Right lung (tissue), 5 donors: ENCODE data around the gene HERC3. TPM values are rescaled to one million over a fixed set of nuclear protein-coding genes. Genes with fewer than 3 reads are reported as not detected.

Experiments
- DNase-seq, 2 donors: peaks; one replicate each; pipeline ENCODE4 v3.0.0-alpha.2; 2013
- polyA plus RNA-seq, 5 donors: library from polyadenylated mRNA; unstranded; fragments of 120-200 nt; gene quantifications; one replicate each; pipeline versions ENCODE4 v1.2.1 to v1.2.3, GENCODE V29; 2013; ENCODE audit warnings: inconsistent platforms in 1 of 5, low replicate concordance in 1 of 5; ENCODE audit not compliant: insufficient read length in 5 of 5, insufficient read depth in 1 of 5

HERC3 gene
- polyA plus RNA-seq, 5 donors = 13.9 to 22.7 (median 19.1) TPM

DNA sequence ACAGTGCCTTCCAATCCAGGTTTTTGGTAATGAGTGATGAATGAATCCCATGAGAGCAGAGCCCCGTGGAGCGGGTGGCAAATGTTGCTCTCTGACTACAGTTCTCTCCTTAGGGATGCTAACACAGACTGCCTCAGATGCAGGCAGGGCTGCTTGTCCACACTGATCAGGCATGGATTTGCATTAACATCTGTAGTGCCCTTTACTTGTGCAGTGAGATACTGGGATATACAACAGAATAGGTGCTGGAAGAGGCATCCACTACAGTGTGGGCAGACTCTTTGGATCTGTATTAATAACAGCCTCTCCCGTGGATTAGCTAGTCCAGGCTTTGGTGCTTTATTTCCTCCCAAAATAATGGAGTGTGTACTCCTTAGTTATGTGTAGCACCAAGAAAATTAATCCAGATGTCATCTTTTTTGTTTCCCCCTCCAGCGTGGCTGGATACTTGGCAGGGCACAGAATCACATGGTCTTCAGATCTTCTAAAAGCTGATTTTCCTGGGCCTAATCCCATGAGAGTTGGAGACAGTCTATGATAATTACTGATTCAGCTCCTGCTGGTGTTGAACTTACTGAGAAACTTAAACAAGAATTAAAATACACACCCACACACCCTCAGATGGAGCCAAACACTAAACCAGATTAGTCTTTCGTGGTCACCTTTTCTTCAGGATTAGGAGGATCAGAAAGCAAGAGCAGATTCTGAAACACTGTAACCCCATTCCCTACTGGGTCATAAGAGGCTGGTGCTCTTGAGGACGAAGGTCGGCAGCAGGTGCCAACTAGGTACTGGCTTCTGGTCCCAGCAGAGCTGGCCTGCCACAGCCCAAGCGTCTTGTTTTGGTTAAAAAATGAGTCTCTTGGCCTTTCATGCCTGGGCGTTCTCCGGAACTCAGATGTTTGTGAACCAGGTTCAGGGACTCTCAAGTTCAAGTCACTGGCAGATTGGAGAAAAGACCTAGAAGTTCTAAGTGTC lies 128.5 kb downstream of the HERC3 start:
- DNase-seq = no peak

DNA sequence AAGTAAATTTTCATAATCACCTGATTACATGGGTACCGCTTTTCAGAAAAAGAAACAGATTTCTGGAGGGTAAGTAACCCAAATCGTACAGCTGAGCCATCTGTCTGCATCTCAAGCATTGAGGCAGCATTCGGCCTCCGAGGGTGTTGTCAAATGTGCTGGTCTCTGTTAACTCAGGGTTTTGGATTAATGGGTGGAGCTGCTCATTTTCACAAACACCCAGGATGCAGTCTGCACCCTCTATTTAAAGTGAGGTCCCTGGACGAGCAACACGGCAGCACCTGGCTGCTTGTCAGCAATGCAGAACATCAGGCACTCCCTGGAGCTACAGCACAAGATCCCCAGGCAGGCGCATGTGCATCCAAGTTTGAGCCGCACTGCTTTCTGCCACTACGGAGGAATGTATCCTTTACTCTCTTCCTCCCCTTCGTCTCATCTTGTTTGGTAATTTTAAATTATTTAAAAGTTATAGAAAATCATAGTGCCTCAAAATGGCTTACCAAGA lies 130.0 kb downstream of the HERC3 start:
- no peak for DNase-seq

DNA sequence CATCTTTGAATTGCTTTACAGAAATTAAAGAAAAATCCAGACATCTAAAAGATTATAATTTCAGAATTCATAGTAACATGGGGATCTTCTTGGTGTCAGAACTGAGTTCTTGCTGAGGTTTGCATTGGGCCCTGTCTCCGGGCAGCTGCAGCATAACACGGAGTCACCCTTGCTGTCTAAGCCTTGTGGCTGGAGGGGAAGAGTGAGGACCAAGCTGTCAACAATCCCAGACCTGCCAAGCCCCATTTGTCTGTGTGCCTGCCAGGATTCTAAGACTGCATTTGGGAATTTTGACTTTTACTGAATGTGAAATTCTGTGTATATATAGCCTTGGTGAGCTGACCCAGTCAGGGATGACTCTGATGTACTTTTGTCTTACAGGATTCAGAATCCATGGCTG lies 130.5 kb downstream of the HERC3 start:
- DNase-seq = peak in 1 of 2 donors; percentile 56

DNA sequence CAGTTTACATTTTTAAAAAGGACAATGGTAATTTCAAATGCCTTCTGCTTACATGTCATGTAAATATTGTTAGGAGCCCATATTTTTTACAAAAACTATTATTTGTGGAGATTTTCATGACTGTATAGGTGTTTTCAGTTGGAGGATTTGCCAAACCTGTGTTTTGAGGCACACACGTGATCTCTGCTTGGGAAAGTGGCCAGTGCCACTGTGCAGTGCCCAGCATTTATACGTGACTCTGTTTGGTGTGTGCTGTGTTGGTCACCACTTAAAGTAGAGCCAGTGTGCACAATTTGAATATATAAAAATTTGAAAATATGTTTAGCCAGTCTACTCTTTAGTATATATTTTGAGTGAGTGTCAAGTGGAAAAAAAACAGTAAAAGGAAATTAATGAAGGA lies 132.1 kb downstream of the HERC3 start:
- no peak for DNase-seq

DNA sequence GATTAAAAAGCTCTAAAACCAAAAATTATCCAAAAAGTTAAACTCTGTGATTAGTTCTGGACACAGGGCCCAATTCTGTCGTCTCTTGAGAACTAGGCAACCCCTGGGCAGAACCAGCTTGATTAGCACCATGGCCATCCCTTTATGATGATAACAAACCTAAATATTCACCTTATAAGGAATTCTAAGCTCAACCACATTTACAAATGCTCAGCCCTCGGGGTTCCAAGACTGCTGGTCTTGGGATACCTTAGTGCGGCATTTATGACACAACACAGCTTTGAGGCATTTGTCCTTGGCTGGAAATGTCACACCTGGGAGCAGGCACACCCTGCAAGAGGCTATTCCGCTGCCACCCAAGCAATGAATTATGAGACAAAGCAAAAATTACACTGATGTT lies 132.9 kb downstream of the HERC3 start:
- no peak for DNase-seq

DNA sequence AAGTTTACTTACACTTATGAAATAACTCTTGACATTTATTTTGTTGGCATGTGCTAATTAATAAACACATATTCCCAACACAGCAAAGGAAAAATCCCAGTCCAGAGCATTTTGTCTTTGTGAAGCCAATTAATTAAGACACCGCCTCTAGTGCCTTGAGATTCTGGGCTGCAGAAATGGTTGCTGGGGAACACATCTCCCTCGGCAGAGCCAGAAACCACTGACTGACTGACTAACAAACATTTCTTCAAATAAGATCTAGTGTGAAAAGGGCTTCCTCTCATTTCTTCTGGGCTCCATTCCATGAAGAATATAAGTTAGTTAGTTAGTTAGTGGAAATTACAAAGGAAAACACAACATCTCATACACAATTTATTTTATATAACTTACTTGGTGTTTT lies 133.7 kb downstream of the HERC3 start:
- DNase-seq = no peak

DNA sequence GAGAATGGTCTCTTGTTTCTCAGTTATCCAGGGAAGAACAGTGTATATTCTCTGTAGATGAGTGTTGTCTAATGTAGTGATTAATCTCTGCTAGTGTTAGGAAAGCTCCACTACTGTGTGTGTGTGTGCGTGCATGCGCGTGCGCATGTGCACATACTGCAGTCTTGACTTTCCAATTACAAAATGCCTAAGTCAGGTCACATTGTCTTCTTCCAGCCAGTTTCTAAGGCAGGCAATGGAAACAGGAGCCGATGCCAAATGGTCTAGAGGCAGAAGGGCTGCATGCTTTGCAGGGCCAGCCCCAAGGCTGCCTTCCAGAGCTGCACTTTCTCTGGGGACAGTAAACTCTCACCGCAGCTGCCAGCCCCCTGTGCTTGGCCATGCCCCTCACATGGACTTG lies 135.9 kb downstream of the HERC3 start:
- DNase-seq = no peak

DNA sequence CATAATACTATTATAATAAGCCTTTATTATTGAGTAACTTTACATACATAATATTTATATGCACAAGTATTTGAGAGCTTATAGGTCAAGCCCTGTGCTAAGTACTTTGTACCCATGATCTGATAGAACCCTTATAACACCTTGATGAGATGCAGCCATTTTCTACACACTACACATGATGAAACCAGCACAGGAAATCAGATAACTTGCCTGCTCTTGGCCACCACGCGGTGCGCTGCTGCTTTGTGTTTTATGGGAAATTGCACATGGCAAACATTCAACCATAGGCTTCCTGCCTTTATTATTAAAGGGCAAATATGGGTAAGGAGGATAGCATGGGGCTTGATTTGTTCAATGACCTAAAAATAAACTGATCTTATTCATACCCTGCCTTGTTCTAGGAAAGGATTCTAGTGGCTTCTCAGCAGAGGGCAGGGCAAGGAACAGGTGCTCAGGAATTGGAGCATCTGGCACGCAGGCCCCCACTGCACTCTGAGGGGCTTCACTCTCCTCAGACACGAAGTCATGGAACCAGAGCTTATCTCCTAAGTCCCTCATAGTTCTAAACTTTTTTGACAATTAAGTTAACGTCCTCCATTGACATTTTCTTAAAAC lies 137.0 kb downstream of the HERC3 start:
- DNase-seq = no peak

DNA sequence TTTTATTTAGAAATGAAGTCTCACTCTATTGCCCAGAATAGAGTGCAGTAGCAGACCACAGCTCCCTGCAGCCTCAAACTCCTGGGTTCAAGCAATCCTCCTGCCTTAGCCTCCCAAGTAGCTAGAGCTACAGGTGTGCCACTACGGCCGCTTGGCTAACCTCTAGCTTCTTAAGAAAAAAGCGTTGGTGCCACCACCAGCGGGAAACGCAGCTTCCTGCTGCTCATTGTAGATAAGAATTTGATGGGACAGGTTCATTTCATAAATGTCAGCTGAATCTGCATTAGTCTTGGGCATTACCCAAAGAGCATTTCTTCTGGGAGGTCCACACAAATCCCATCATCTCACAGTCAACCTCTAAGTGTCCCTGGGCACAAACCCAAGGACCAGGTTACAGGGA lies 138.5 kb downstream of the HERC3 start:
- no peak for DNase-seq

DNA sequence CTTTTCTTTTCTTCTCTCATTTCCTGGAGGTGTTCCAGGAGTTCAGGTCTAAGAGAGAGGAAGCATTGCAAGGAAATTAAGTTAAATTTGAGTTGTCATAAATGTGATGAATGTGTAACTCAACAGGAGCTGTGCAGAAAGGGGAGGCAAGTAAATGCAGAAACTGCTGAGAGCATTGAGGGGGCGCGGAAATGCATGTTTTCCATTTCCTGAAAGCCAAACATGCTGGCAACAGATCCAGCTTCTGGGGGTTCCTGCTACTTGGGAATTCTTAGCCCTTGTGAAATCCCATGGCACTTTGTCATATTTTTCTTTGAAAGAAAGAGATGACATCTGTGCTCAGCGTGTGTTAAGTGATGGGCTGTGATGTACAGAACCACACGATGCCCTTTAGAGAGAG lies 139.1 kb downstream of the HERC3 start:
- DNase-seq = peak; percentile 32 to 46

DNA sequence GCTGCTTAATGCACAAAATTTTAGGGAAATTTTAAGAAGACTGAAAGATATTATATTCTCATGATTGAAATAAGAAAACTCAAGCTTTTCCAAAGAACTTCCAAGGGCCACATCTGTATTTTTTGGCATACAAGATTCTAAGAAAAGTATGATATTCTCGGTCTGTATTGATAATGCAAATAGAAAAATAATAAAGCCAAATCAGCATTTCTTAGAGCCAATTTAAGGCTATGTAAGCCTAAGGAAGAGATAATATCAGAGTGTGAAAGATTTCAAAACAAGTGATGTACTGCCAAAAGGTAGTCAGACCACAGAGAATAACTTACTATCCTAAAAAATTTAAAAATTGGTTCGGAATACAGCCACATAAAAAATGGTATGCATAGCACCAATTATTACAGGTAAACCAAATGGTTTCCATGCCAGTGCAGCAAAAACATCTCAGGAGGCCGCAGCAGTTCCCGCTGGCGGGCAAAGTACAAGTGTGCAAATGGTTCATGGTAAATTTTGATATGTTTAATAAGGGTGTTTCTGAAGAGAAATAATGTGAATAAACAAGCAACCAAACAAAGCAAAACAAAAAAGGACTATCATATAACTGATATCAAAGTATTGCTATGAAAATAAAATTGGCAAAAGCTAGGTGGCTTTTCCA lies 140.6 kb downstream of the HERC3 start:
- no peak for DNase-seq

DNA sequence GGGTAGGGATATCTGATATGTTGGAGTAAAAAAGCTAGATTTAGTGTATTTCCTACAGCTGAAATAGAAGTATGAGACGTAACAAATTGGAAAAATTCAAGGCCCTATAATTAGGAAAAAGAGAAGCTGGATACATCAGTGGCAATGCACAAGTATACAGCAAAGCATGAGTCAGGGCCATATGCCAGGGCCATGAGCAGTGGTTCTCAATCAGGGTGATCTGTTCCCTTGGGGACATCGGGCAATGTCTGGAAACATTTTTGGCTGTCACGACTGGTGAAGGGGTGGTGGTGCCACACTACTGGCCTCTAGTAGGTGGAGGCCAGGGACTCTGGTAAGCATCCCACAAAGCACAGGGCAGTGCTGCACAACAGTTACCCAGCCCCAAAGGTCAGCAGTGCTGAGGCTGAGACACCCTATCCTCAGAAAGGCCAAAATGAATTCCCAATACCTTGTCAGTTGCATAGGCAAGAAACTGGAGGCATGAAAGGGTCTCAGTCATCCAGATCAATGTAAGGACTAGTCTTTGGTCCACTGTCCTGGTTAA lies 142.2 kb downstream of the HERC3 start:
- DNase-seq = no peak

DNA sequence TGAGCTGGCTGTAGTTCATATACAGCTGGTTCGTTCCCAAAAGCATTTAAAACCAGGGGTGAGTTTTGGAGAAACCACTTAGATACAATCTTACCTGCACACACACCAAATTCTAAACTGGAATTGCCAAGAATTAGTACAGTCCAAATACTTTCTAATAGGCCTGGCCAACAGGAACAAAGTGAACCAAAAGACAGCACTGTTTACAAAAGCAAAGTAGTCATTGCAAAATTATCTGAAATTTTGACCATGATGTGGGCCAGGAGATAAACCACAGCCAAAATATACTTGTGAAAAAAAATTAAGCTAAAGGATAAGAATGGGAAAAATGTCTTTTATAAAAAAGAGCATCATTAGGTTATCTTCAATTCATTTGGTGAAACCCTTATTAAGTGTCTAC lies 143.3 kb downstream of the HERC3 start:
- DNase-seq = no peak

DNA sequence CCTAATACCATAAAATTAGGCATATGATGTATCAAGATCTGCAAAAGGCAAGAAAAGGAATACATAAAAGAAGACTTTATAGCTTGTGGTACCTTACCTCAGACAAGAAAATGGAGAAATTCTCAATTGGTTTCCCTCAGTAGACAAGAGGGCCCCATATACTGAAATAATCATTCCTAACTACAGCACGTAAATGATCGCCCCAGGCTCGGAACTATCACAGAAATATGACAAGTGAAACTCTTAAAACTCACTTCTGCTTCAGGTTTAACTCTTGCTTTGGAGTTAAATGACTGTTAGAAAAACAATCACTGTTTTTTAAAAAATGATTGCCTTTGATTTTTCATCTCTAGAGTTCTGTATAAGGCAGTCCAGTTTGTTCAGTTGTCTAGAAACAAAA lies 144.0 kb downstream of the HERC3 start:
- DNase-seq = no peak

DNA sequence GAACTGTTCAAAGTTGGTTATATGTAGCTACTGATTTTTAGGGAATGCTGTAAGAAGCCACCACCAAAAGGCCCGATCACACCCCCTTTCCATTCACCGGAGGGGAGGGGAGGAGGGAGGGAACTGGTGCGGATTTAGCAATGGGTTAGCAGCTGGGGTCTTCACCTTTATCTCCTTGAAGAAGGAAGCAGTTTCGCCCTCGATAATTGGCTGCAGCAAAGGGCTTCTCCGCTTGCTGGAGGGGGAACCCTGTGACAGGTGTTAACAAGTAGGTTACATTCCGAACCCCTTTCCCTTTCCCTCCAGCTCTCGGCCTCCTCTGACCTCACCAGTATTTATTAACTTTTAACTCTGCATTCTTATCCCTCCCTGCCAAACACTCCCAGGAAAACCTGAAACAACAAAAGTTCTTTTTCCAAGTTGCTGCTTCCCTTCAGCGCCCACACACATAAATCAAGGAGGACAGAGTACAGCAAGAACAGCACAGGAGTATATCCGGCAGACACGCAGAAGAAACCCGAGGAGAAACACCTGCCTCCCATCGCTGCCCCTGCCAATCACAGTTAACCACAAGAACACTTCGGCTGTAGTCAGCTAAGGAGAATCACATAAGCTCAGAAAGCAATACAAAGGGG lies 145.1 kb downstream of the HERC3 start:
- no peak for DNase-seq

DNA sequence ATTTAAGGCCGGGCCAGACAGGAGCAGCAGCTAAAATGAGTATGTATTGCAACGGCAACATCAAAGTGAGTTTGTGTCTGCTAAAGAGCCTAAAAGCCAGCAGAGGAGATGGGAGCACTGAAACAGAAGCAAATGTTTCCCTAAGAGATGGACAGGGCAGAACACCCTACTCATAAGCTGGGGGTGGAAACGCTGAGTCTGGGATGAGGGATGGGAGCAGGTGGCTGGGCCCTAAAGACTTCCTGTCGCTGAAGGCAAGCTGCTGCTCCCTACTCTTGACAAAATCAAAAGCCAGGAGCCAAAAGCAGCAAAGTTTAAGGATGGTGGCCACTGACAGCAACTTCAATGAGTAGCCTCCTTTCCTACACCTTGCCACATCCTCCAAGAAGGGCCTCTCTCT lies 145.9 kb downstream of the HERC3 start:
- DNase-seq = no peak

DNA sequence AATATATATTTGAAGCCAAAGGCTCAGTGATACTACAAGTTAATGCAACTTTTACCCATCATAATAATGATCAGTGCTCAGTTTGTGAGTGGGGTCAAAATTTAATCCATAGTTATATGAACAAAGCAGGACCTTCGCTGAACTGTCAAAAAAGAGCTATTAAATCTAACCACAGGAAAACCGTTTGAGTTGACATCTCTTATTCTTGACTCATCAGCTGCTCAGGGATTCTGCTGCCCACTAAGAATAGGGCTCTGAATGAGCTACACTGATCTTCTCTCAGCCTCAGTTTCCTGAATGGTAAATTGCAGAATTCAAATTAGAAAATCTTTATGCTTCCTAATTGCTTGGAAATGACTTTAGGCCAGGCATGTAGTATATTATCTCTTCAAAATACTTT lies 150.3 kb downstream of the HERC3 start:
- DNase-seq = no peak

DNA sequence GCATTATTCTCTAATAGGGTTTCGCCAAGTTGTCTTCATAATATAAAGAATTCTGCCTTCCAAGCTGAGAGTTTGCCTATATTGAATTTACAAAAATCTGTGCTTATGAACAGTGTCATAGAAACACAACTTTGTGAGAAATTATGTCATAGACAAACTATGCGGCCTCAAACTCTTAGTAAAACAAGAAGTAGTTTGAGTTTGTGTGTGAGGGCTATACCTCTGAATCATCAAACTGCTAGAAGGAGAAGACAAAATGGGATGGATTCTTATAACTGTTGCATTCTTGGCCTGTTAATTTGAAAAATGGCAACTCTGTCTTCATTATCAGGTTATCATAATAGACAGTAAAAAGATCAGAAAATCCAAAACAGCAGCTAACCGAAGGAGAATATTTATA lies 151.4 kb downstream of the HERC3 start:
- no peak for DNase-seq

DNA sequence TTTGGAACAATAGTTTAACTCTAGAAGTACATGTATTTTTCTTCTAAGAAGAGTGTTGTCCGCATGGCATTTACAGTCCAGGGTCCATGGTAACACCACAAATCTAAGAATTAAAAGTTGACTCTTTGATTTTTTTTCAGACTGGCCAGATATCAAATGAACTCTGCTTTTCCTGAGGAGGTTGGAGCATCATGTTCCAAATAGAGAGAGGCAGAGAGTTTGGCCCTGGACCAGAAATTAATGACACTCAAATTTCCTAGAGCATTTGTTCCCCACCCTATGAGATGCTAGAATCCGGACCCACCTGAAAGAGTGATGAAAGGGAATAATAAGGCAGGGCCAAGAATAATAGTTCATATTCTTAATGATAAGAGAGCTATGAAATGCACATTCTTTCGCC lies 152.3 kb downstream of the HERC3 start:
- no peak for DNase-seq

DNA sequence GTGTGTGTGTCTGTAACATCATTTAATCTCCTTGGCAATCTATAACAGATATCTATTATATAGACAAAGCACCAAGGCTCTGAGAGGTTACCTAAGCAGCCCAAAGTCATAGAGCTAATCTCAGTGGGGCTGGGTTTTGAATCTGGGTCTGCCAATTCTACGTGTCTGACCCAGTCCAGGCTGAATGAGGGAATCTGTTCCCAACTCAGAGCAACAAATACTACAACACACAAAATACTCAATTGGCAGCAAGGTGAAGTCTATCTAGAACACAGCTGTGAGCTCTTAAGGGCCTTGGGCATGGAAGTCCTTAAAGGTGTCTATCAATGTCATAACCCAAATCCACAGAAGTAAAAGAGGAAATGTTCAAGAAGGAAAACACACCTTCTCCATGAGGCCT lies 152.9 kb downstream of the HERC3 start:
- DNase-seq = no peak

DNA sequence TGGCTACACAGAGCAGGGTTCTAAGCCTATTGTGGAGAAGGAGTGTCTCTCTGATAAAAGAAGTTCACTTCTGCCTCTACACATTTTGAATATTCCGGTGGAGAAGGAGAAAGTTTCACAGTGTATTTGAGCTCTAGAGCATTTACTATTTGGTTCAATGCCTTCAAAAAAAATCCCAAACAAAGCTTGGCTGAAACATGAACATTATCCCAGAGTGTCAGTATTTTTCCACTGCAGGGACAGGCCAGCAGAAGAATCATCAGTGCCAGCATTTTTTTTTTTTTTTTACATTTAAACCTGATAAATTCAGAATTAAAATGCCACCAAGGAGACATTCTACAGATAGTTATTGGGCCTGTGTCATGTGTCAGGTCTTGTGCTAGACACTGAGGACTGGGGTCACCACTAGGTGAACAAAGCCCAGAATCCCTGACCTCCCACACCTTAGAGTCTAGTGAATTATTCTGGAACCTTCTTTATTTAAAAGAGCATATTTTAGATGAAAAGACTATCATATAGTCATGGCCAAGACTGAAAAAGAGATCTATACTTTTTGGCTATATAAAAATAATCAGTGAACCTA lies 153.4 kb downstream of the HERC3 start:
- peak; percentile 37 to 47 for DNase-seq
